HEK293 (cell line): ENCODE data around the gene EMC9.

Experiments used
- ZNF292 ChIP-seq: fragments of 450-650 bp; formaldehyde crosslinking; IDR thresholded peaks from 2 replicates; pipeline ENCODE4 v1.5.1; 2016; ENCODE audit warnings: low read depth, missing biosample characterization, missing genetic modification characterization, borderline replicate concordance
- ZNF629 ChIP-seq: fragments of 450-650 bp; formaldehyde crosslinking; IDR thresholded peaks from 2 replicates; pipeline ENCODE4 v1.5.1; 2017; ENCODE audit warnings: missing biosample characterization, missing genetic modification characterization
- ZNF76 ChIP-seq: fragments of 450-650 bp; formaldehyde crosslinking; IDR thresholded peaks from 2 replicates; pipeline ENCODE4; 2016; ENCODE audit warnings: low read depth, missing biosample characterization, missing genetic modification characterization, borderline replicate concordance

DNA sequence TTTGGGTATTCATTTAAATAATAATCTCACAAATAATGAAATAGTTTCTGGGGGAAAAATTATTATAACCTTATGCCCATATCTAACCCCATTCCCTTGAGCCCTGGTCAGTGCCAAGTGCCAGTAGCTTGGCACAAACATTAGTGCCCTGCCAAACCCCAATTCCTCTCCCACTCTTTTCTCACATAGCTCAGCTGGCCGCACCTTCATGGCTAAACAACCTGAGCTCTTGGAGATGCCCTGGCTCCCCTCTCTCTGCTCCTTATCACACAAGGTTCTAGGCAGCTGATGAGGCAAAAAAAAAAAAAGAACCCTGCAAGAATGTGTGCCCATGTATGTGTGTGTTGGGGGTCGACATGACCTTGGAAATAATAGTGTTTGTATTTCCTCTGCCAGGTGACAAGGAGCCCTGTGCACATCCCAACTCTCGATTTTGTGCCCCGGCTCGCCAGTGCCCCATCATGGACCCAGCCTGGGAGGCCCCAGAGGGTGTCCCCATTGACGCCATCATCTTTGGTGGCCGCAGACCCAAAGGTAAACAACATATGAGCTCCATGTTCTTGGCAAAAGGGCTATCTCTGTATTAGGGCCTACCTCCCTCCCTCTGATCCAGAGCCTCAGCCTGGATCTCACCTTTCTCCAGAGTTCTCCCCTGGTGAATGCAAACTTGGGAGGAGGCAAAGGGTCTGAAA is 38.9 kb downstream of the EMC9 start:
- TF ChIP-seq ZNF292 (tag by site-specific recombination), result no peak
- no peak for TF ChIP-seq ZNF76 (tag by site-specific recombination)
- TF ChIP-seq ZNF629 (tag by site-specific recombination), result no peak
